Natural killer cell (primary cell): ENCODE measurements around the gene RFX1. TPM values are rescaled to one million over a fixed set of nuclear protein-coding genes. Genes with fewer than 3 reads are reported as not detected.

Experiments
- ATAC-seq, 3 donors: fragments of 150-1000 bp in 2 of 3; fragments of 200-7000 bp in 1 of 3; cut with Tn5 transposase; 1 replicate in 1 of 3; 2 replicates in 2 of 3; pipeline ENCODE4 v1.10.0; 2021; ENCODE audit warnings: mild to moderate bottlenecking in 2 of 3, moderate library complexity in 2 of 3
- DNase-seq, 2 donors: peaks; one replicate each; pipeline versions ENCODE4 v3.0.0 to v3.0.0-alpha.2; 2013 to 2021; ENCODE audit warnings: mixed read lengths in 1 of 2
- H3K27ac ChIP-seq: one replicate; pipeline ENCODE4 v1.5.1; 2013; ENCODE audit warnings: mild to moderate bottlenecking, low read length
- H3K27me3 ChIP-seq: one replicate; pipeline ENCODE4 v1.6.1; 2013; ENCODE audit warnings: low read length; ENCODE audit not compliant: control insufficient read depth, insufficient read depth
- H3K36me3 ChIP-seq: one replicate; pipeline ENCODE4 v1.6.1; 2013; ENCODE audit warnings: low read length; ENCODE audit not compliant: control insufficient read depth, insufficient read depth
- H3K4me1 ChIP-seq: one replicate; pipeline ENCODE4 v1.6.1; 2013; ENCODE audit warnings: low read length; ENCODE audit not compliant: control insufficient read depth, insufficient read depth
- H3K4me3 ChIP-seq: one replicate; pipeline ENCODE4 v1.5.1; 2013; ENCODE audit warnings: low read length
- H3K9me3 ChIP-seq: one replicate; pipeline ENCODE4 v1.6.1; 2013; ENCODE audit warnings: low read length; ENCODE audit not compliant: control insufficient read depth, insufficient read depth
- H3K27ac Mint-ChIP-seq, 2 donors: one replicate each; pipeline ENCODE4 v1.8.0; 2022; ENCODE audit warnings: mild to moderate bottlenecking in 2 of 2, mixed read lengths in 2 of 2, moderate library complexity in 1 of 2
- H3K27me3 Mint-ChIP-seq, 2 donors: one replicate each; pipeline ENCODE4 v1.8.0; 2022; ENCODE audit warnings: low read depth in 2 of 2, mixed read lengths in 2 of 2
- H3K36me3 Mint-ChIP-seq: one replicate; pipeline ENCODE4 v1.8.0; 2022; ENCODE audit warnings: mixed read lengths
- H3K4me1 Mint-ChIP-seq, 2 donors: one replicate each; pipeline ENCODE4 v1.8.0; 2022; ENCODE audit warnings: mixed read lengths in 2 of 2
- H3K4me3 Mint-ChIP-seq: one replicate; pipeline ENCODE4 v1.8.0; 2022; ENCODE audit warnings: mild to moderate bottlenecking, moderate library complexity, mixed read lengths
- H3K9me3 Mint-ChIP-seq, 2 donors: one replicate each; pipeline ENCODE4 v1.8.0; 2022; ENCODE audit warnings: mixed read lengths in 2 of 2
- CTCF ChIP-seq: fragments of 200-600 bp; IDR thresholded peaks from one replicate; pipeline ENCODE4 v1.8.0; 2022; ENCODE audit warnings: antibody characterized with exemption
- WGBS: methylation state at CpG from one replicate; pipeline ENCODE4 v1.1.7; 2013; ENCODE audit warnings: missing lambda C conversion rate; ENCODE audit not compliant: insufficient coverage; 5-methylcytosine and 5-hydroxymethylcytosine counted together
- intact Hi-C: fragments of 100-400 bp; cut with micrococcal nuclease; formaldehyde crosslinking; loops from one replicate; pipeline ENCODE4 v1.14.2; 2022
- total RNA-seq, 4 donors: library from RNA; stranded (reverse); fragments of 120-200 nt in 1 of 4; gene quantifications; one replicate each; pipeline versions ENCODE4 v1.2.3 to v1.2.4, GENCODE V29; 2013 to 2022

Gene RFX1
- total RNA-seq, 3 donors from 2014 or later (not counting 1 experiment from before 2014, with no cell fraction given), result 26.0 to 31.8 (median 30.5) TPM

DNA sequence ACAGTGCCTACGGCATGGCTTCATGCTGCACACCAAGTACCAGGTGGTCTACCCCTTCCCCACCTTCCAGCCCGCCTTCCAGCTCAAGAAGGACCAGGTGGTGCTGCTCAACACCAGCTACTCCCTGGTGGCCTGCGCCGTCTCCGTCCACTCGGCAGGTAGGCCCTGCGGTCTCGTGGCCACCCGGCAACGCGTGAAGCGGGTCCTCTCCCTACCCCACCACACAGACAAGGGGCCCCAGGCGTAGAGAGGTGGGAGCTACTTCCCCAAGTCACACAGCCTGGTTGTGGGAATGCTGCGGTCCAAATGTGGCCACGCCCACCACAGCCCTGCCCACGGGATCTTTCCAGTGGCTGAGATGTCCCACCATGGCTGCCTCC, 49.8 kb downstream of the RFX1 start:
- no peaks in the 10 kb centered on the region for H3K9me3 Mint-ChIP-seq
- Histone ChIP-seq H3K27ac (no peak overlapping the region), H3K27me3 (no peaks in the 10 kb centered on the region), H3K36me3 (peaks cover 52% of the 10 kb centered on the region), H3K9me3 (no peaks in the 10 kb centered on the region), H3K4me1 (peaks cover 24% of the 10 kb centered on the region), H3K4me3 (no peak overlapping the region)
- no peaks in the 10 kb centered on the region for H3K36me3 Mint-ChIP-seq
- no peak overlapping the region for H3K27ac Mint-ChIP-seq
- intact Hi-C loops, result loop anchor here (10.0 kb wide), 1 partner anchor 72 kb away; no protein-coding TSS in a partner anchor
- DNase-seq (no peak), ATAC-seq (no peak)
- H3K27me3 Mint-ChIP-seq, result no peaks in the 10 kb centered on the region
- H3K4me3 Mint-ChIP-seq, result no peak overlapping the region
- 98% methylated on average over 15 of the region's 16 CpGs for WGBS
- no peak for TF ChIP-seq CTCF
- H3K4me1 Mint-ChIP-seq, result peaks cover 7 to 27% of the 10 kb centered on the region in 2 donors

GRCh38 chr19:13955662-13956364, 50.3 kb downstream of the RFX1 start:
- peaks cover 7 to 27% of the 10 kb centered on the region in 2 donors for H3K4me1 Mint-ChIP-seq
- no peaks in the 10 kb centered on the region for H3K9me3 Mint-ChIP-seq
- no peaks in the 10 kb centered on the region for H3K36me3 Mint-ChIP-seq
- no peak for ATAC-seq
- H3K27me3 ChIP-seq, result no peaks in the 10 kb centered on the region
- no peak for DNase-seq
- no peaks in the 10 kb centered on the region for H3K9me3 ChIP-seq
- WGBS, result 97% methylated on average over 42 of the region's 42 CpGs
- TF ChIP-seq CTCF, result no peak
- H3K4me1 ChIP-seq, result peaks cover 24% of the 10 kb centered on the region
- H3K4me3 ChIP-seq, result no peak overlapping the region
- no peak overlapping the region for H3K27ac ChIP-seq
- intact Hi-C loops, result loop anchor here (10.0 kb wide), 1 partner anchor 71 kb away; no protein-coding TSS in a partner anchor
- H3K4me3 Mint-ChIP-seq, result no peak overlapping the region
- no peaks in the 10 kb centered on the region for H3K27me3 Mint-ChIP-seq
- H3K27ac Mint-ChIP-seq, result no peak overlapping the region
- H3K36me3 ChIP-seq, result peaks cover 49% of the 10 kb centered on the region

DNA sequence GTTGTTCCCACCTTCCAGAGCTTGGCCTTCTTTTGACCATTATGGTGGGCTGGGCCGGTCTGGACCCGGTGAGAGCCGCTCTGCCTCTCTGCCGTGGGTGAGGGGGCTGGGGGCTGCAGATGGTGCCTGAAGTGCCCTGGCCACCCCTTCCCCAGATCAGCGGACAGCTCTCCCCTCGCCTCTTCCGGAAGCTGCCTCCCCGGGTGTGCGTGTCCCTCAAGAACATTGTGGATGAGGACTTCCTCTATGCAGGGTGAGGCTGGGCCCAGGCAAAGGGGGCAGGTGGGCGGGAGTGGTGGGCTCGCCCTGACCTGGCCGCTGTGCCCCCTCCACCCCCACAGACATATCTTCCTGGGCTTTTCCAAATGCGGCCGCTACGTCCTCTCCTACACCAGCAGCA, 51.9 kb downstream of the RFX1 start:
- Histone ChIP-seq H3K27me3 (no peaks in the 10 kb centered on the region), H3K4me1 (peaks cover 24% of the 10 kb centered on the region), H3K36me3 (peaks cover 35% of the 10 kb centered on the region), H3K4me3 (no peak overlapping the region), H3K9me3 (no peaks in the 10 kb centered on the region), H3K27ac (no peak overlapping the region)
- Mint-ChIP-seq H3K4me1 (peaks cover 7 to 27% of the 10 kb centered on the region in 2 donors), H3K9me3 (no peaks in the 10 kb centered on the region), H3K4me3 (peak overlapping the region; percentile 83), H3K27ac (peak overlapping the region in 1 of 2 donors; percentile 97), H3K36me3 (no peaks in the 10 kb centered on the region), H3K27me3 (no peaks in the 10 kb centered on the region)
- DNase-seq (no peak), ATAC-seq (no peak)
- intact Hi-C loops, result loop anchor here (10.0 kb wide), 1 partner anchor 69 kb away; no protein-coding TSS in a partner anchor
- WGBS, result 90% methylated on average over 15 of the region's 15 CpGs
- TF ChIP-seq CTCF, result no peak
